Body of pancreas (tissue), 4 donors: ENCODE measurements around the gene WDR81.

ENCODE experiments used
- POLR2A ChIP-seq, 3 donors: fragments of 450-650 bp; IDR thresholded peaks; one replicate each; pipeline ENCODE4 v1.6.1; 2016; ENCODE audit warnings: antibody characterized with exemption in 3 of 3, mild to moderate bottlenecking in 2 of 3
- TF ChIP-seq, protein P1 (sequence below), 7 experiments: fragments of 450-650 bp in 4 of 7; fragments of 200-600 bp in 3 of 7; sonication (generic) in 3 of 7; IDR thresholded peaks; one replicate each; pipeline ENCODE4 v1.5.1; 2016 to 2019; ENCODE audit warnings: antibody characterized with exemption in 7 of 7

DNA sequence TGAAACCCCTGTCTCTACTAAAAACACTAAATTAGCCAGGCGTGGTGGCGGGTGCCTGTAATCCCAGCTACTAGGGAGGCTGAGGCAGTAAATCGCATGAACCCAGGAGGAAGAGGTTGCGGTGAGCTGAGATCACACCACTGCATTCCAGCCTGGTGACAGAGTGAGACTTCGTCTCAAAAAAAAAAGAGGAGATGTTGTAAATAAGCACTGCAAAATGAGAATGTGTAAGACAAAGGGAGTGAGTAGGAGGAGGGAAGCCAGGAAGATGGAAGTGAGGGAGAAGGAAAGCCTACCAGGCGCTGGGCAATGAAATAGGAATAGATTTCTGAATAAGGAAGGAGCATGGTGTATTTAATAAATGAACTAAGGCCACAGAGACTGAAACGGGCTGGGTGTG lies 31.2 kb upstream of the WDR81 start:
- TF ChIP-seq POLR2A (IDR thresholded peaks at IDR 0.05), result no peak
- TF ChIP-seq, protein P1, sequence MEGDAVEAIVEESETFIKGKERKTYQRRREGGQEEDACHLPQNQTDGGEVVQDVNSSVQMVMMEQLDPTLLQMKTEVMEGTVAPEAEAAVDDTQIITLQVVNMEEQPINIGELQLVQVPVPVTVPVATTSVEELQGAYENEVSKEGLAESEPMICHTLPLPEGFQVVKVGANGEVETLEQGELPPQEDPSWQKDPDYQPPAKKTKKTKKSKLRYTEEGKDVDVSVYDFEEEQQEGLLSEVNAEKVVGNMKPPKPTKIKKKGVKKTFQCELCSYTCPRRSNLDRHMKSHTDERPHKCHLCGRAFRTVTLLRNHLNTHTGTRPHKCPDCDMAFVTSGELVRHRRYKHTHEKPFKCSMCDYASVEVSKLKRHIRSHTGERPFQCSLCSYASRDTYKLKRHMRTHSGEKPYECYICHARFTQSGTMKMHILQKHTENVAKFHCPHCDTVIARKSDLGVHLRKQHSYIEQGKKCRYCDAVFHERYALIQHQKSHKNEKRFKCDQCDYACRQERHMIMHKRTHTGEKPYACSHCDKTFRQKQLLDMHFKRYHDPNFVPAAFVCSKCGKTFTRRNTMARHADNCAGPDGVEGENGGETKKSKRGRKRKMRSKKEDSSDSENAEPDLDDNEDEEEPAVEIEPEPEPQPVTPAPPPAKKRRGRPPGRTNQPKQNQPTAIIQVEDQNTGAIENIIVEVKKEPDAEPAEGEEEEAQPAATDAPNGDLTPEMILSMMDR (IDR thresholded peaks at IDR 0.05), result no peak
